HepG2 (cell line): Measurements from ENCODE around the gene FHL5. TPM values are rescaled to one million over a fixed set of nuclear protein-coding genes. Genes with fewer than 3 reads are reported as not detected.

Source experiments
- ATAC-seq: fragments of 200-7000 bp; cut with Tn5 transposase; 3 replicates; pipeline ENCODE4 v1.9.1; 2020; ENCODE audit warnings: mild to moderate bottlenecking, moderate library complexity
- BruUV-seq: library from RNA; stranded (reverse); fragments of 400-500 nt; replicated peaks from 2 replicates; lab custom pipeline; 2021; lab: Mats Ljungman, UMichigan
- CTCF ChIA-PET: fragments of 300-600 bp; formaldehyde crosslinking; extraction: SDS; loops from one replicate; lab custom pipeline; 2021; ENCODE audit warnings: low total read pairs, inconsistent platforms, low intra/inter-chr PET ratio; lab: Yijun Ruan, JAX
- POLR2A ChIA-PET: fragments of 350-600 bp; sonication (Branson Sonifier 250); formaldehyde crosslinking; loops from one replicate; lab custom pipeline; 2020; ENCODE audit warnings: antibody characterized with exemption, inconsistent platforms; lab: Yijun Ruan, JAX
- DNase-seq: peaks from one replicate; pipeline ENCODE4 v3.0.0-alpha.2; 2015; ENCODE audit warnings: low spot score
- FAIRE-seq: peaks from 3 replicates; lab custom pipeline; 2011; peaks lifted over from hg19 to GRCh38; lab: Jason Lieb, UNC
- H2AFZ ChIP-seq: one replicate; pipeline ENCODE4 v1.6.1; 2011; ENCODE audit warnings: low read length, inconsistent platforms
- H3K27ac ChIP-seq: fragments of 300-600 bp; 3 replicates; pipeline ENCODE4 v1.8.0; 2011; ENCODE audit warnings: mixed run types, mild to moderate bottlenecking, mixed read lengths, low read length, inconsistent platforms; ENCODE audit not compliant: insufficient read depth; ENCODE audit errors: extremely low read length
- H3K27me3 ChIP-seq, 2 experiments: fragments of 200-600 bp in 1 of 2; 2 replicates in 1 of 2; 3 replicates in 1 of 2; pipeline versions ENCODE4 v1.6.0 to v1.8.0; 2011; ENCODE audit warnings: low read length in 2 of 2, mild to moderate bottlenecking in 2 of 2, moderate library complexity in 2 of 2, inconsistent platforms in 1 of 2; ENCODE audit not compliant: insufficient read depth in 2 of 2, control insufficient read depth in 1 of 2
- H3K36me3 ChIP-seq, 2 experiments: fragments of 200-600 bp in 1 of 2; replicated peaks in 1 of 2; 2 replicates in 1 of 2; 3 replicates in 1 of 2; pipeline versions ENCODE4 v1.5.1 to v1.8.0; 2011; ENCODE audit warnings: low read length in 2 of 2, inconsistent platforms in 1 of 2; ENCODE audit not compliant: insufficient read depth in 2 of 2, control insufficient read depth in 1 of 2
- H3K4me1 ChIP-seq: 2 replicates; pipeline ENCODE4 v1.5.1; 2012; ENCODE audit warnings: low read length, inconsistent platforms; ENCODE audit not compliant: insufficient read depth
- H3K4me2 ChIP-seq: 2 replicates; pipeline ENCODE4 v1.6.0; 2011; ENCODE audit warnings: low read depth, low read length, inconsistent platforms
- H3K4me3 ChIP-seq, 3 experiments: fragments of 200-600 bp in 1 of 3; sonication (generic), shearing (Covaris generic) in 1 of 3; replicated peaks in 1 of 3; 2 replicates each; pipeline ENCODE4 v1.5.1; 2011 to 2016; ENCODE audit warnings: low read length in 3 of 3, inconsistent platforms in 2 of 3, low read depth in 2 of 3, mild to moderate bottlenecking in 2 of 3, control low read depth in 1 of 3, mixed read lengths in 1 of 3; ENCODE audit not compliant: insufficient read depth in 1 of 3
- H3K79me2 ChIP-seq: one replicate; pipeline ENCODE4 v1.6.1; 2011; ENCODE audit warnings: low read length, inconsistent platforms; ENCODE audit not compliant: insufficient read depth
- H3K9ac ChIP-seq: 2 replicates; pipeline ENCODE4 v1.6.0; 2011; ENCODE audit warnings: mild to moderate bottlenecking, low read depth, low read length, inconsistent platforms; ENCODE audit not compliant: insufficient read depth
- H3K9me3 ChIP-seq: 2 replicates; pipeline ENCODE4 v1.5.1; 2012; ENCODE audit warnings: mild to moderate bottlenecking, low read length
- H4K20me1 ChIP-seq: 2 replicates; pipeline ENCODE4 v1.6.0; 2011; ENCODE audit warnings: inconsistent platforms, mild to moderate bottlenecking, low read length, moderate library complexity; ENCODE audit not compliant: insufficient read depth
- CCAR2 ChIP-seq: fragments of 200-400 bp; formaldehyde crosslinking; optimal IDR thresholded peaks from 2 replicates; pipeline ENCODE3; 2018; ENCODE audit warnings: low read depth, mild to moderate bottlenecking, low read length, moderate library complexity
- FOXA1 ChIP-seq, 2 experiments: fragments of 450-650 bp in 1 of 2; sonication (generic) in 1 of 2; formaldehyde crosslinking in 1 of 2; IDR thresholded peaks; 2 replicates each; pipeline versions ENCODE4 v1.4.0 to v1.6.1; 2016 to 2020; ENCODE audit warnings: missing genetic modification reagents in 1 of 2
- HNF4A ChIP-seq: sonication (generic); formaldehyde crosslinking; IDR thresholded peaks from 2 replicates; pipeline ENCODE4 v1.4.0; 2020; ENCODE audit warnings: missing genetic modification reagents
- HNF4G ChIP-seq, 2 experiments: sonication (generic) in 1 of 2; formaldehyde crosslinking in 1 of 2; IDR thresholded peaks; 2 replicates each; pipeline versions ENCODE4 v1.4.0 to v1.6.1; 2011 to 2020; ENCODE audit warnings: borderline replicate concordance in 2 of 2, low read depth in 2 of 2, mild to moderate bottlenecking in 2 of 2, low read length in 1 of 2, missing genetic modification reagents in 1 of 2, moderate library complexity in 1 of 2
- SATB2 ChIP-seq: sonication (generic); formaldehyde crosslinking; IDR thresholded peaks from 2 replicates; pipeline ENCODE4 v1.5.0; 2020; ENCODE audit warnings: missing genetic modification reagents
- THYN1 ChIP-seq: sonication (generic); formaldehyde crosslinking; IDR thresholded peaks from 2 replicates; pipeline ENCODE4 v1.8.1; 2023; ENCODE audit warnings: low read depth, mild to moderate bottlenecking, moderate library complexity, missing genetic modification reagents, borderline replicate concordance
- ZNF225 ChIP-seq: sonication (generic); formaldehyde crosslinking; IDR thresholded peaks from 2 replicates; pipeline ENCODE4 v1.4.0; 2020; ENCODE audit warnings: mild to moderate bottlenecking, missing genetic modification reagents
- ZNF629 ChIP-seq: sonication (generic); formaldehyde crosslinking; conservative IDR thresholded peaks from 2 replicates; pipeline ENCODE4 v1.5.0; 2020; ENCODE audit warnings: missing genetic modification reagents
- ZNF652 ChIP-seq: IDR thresholded peaks from 2 replicates; pipeline ENCODE4 v1.6.1; 2016; ENCODE audit warnings: low read depth, borderline replicate concordance
- ZSCAN12 ChIP-seq: sonication (generic); formaldehyde crosslinking; IDR thresholded peaks from 2 replicates; pipeline ENCODE4 v1.9.0; 2021; ENCODE audit warnings: mild to moderate bottlenecking, missing genetic modification reagents
- WGBS: methylation state at CpG from one replicate; pipeline ENCODE4 v1.1.6; 2017; ENCODE audit warnings: low lambda C conversion rate; 5-methylcytosine and 5-hydroxymethylcytosine counted together
- in situ Hi-C: cut with HindIII; loops from 2 replicates; pipeline ENCODE4 v1.10.0; 2017; ENCODE audit warnings: low pct_unique_long_range_greater_than_20kb; ENCODE audit not compliant: extremely low pct_ligation_motif_present
- intact Hi-C: fragments of 100-400 bp; cut with micrococcal nuclease; formaldehyde crosslinking; loops from one replicate; pipeline ENCODE4 v1.10.0; 2022; ENCODE audit not compliant: unreplicated experiment
- polyA plus RNA-seq, 8 experiments: library from polyadenylated mRNA; depleted of rRNA in 3 of 8; stranded (reverse) in 7 of 8; unstranded in 1 of 8; fragments of >200 nt; fragmentation: Illumina TruSeq in 4 of 8; extraction: Trizol in 4 of 8; gene quantifications; 2 replicates each; pipeline versions ENCODE4 v1.2.1 to v1.2.3, GENCODE V29; 2011 to 2016; ENCODE audit warnings: low read depth in 4 of 8, missing spikeins in 1 of 8, mixed read lengths in 1 of 8; ENCODE audit not compliant: insufficient read depth in 1 of 8
- total RNA-seq, 5 experiments: library from RNA; depleted of rRNA; stranded (reverse); fragments of >200 nt; fragmentation: Illumina TruSeq; extraction: Trizol; gene quantifications; 2 replicates each; pipeline ENCODE4 v1.2.3, GENCODE V29; 2016; ENCODE audit warnings: low read depth in 1 of 5
- TF ChIP-seq, protein P1 (sequence below): sonication (generic); formaldehyde crosslinking; IDR thresholded peaks from 2 replicates; pipeline ENCODE4 v1.5.0; 2020; ENCODE audit warnings: missing genetic modification reagents
- TF ChIP-seq, protein P2 (sequence below): sonication (generic); formaldehyde crosslinking; IDR thresholded peaks from 2 replicates; pipeline ENCODE4 v1.4.0; 2020; ENCODE audit warnings: missing genetic modification reagents

FHL5 gene
- total and polyA plus RNA-seq, 2 of the 13 experiments (the other 11 are each of a cell fraction or from before 2014, with no cell fraction given), result not detected

DNA sequence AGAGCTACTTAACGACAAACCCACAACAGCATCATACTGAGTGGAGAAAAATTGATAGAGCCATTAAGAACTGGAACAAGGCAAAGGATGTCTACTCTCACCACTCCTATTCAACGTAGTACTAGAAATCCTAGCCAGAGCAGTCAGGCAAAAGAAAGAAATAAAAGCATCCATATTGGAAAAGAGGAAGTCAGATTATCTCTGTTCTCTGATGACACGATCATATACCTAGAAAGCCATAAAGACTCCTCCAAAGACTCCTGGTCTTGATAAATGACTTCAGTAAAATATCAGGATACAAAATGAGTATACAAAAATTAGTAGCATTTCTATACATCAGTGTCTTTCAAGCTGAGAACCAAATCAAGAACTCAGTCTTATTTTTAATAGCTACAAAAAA, 17.0 kb upstream of the FHL5 start:
- intact Hi-C loops, result no loop called here
- no peaks in the 10 kb centered on the region for H3K9me3 ChIP-seq
- H3K4me1 ChIP-seq, result no peaks in the 10 kb centered on the region
- in situ Hi-C loops, result no loop called here
- no peak overlapping the region for H2AFZ ChIP-seq
- H3K4me2 ChIP-seq, result no peak overlapping the region
- H4K20me1 ChIP-seq, result no peaks in the 10 kb centered on the region
- POLR2A ChIA-PET, result no interaction called here
- no peak for TF ChIP-seq SATB2
- no peak for TF ChIP-seq ZNF225 (CRISPR knock-in tag)
- no peak for TF ChIP-seq THYN1 (CRISPR knock-in tag)
- TF ChIP-seq FOXA1 (IDR thresholded peaks at IDR 0.05), result no peak
- TF ChIP-seq FOXA1 (CRISPR knock-in tag; IDR thresholded peaks at IDR 0.05), result no peak
- TF ChIP-seq, protein P1, sequence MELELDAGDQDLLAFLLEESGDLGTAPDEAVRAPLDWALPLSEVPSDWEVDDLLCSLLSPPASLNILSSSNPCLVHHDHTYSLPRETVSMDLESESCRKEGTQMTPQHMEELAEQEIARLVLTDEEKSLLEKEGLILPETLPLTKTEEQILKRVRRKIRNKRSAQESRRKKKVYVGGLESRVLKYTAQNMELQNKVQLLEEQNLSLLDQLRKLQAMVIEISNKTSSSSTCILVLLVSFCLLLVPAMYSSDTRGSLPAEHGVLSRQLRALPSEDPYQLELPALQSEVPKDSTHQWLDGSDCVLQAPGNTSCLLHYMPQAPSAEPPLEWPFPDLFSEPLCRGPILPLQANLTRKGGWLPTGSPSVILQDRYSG (CRISPR knock-in tag), result no peak
- no peaks in the 10 kb centered on the region for H3K79me2 ChIP-seq
- no peak for ATAC-seq
- no peak overlapping the region for H3K9ac ChIP-seq
- H3K4me3 ChIP-seq, result no peak overlapping the region
- BruUV-seq, result no TSS peak
- no peak overlapping the region for H3K27ac ChIP-seq
- peak; percentile 46 for FAIRE-seq
- H3K27me3 ChIP-seq, result no peaks in the 10 kb centered on the region
- CTCF ChIA-PET, result no interaction called here
- peaks cover 4 to 36% of the 10 kb centered on the region in 2 experiments for H3K36me3 ChIP-seq
- WGBS, result 97% methylated on average over 3 of the region's 3 CpGs
- no peak for DNase-seq

DNA sequence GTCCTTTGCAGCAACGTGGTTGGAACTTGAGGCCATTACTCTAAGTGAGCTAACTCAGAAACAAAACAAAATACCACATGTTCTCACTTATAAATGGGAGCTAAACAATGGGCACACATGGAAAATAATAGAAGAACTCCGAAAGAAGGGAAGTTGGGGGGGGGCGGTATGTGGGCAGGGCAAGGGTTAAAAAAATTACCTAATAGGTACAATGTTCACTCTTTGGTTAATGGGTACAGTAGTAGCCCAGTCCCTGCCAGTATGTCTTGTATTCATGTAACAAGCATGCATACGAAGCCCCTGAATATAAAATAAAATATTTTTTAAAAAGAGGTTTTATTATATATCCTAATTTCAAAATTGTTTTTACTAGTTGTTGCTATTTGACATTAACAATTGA, 15.3 kb upstream of the FHL5 start:
- no peak overlapping the region for H2AFZ ChIP-seq
- no peak overlapping the region for H3K4me2 ChIP-seq
- intact Hi-C loops (no loop called here), in situ Hi-C loops (no loop called here)
- ATAC-seq, result no peak; the same call in 2 of the 3 replicates
- no peak overlapping the region for H3K27ac ChIP-seq
- no TSS peak for BruUV-seq
- no peaks in the 10 kb centered on the region for H4K20me1 ChIP-seq
- ChIA-PET POLR2A (no interaction called here), CTCF (no interaction called here)
- H3K4me3 ChIP-seq, result no peak overlapping the region
- 98% methylated on average over 4 of the region's 4 CpGs for WGBS
- H3K79me2 ChIP-seq, result no peaks in the 10 kb centered on the region
- H3K27me3 ChIP-seq, result no peaks in the 10 kb centered on the region
- peaks cover 4 to 41% of the 10 kb centered on the region in 2 experiments for H3K36me3 ChIP-seq
- H3K9me3 ChIP-seq, result no peaks in the 10 kb centered on the region
- DNase-seq, result no peak
- FAIRE-seq, result no peak
- no peak for TF ChIP-seq ZSCAN12 (CRISPR knock-in tag)
- peak; percentile 40; the same call in 1 of the 2 replicates for TF ChIP-seq HNF4A (CRISPR knock-in tag)
- TF ChIP-seq CCAR2, result no peak
- TF ChIP-seq, protein P2, sequence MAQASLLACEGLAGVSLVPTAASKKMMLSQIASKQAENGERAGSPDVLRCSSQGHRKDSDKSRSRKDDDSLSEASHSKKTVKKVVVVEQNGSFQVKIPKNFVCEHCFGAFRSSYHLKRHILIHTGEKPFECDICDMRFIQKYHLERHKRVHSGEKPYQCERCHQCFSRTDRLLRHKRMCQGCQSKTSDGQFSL (CRISPR knock-in tag), result peak; percentile 74; the same call in 1 of the 2 replicates
- TF ChIP-seq ZNF629 (CRISPR knock-in tag), result peak; percentile 77
- TF ChIP-seq HNF4G (IDR thresholded peaks at IDR 0.05; ENCODE audit: borderline replicate concordance, low read depth, low read length), result peak; percentile 48; the same call in 1 of the 2 replicates
- no peak for TF ChIP-seq HNF4G (CRISPR knock-in tag; IDR thresholded peaks at IDR 0.05; ENCODE audit: borderline replicate concordance, low read depth)
- TF ChIP-seq ZNF652 (CRISPR knock-in tag), result peak; percentile 83
- no peak overlapping the region for H3K9ac ChIP-seq
- H3K4me1 ChIP-seq, result no peaks in the 10 kb centered on the region
